Activated CD8-positive, alpha-beta memory T cell treated with anti-CD3 and anti-CD28 coated beads, Interleukin-2, amount 50 U/mL, for 4 hours (primary cell): Measurements from ENCODE around the gene PDLIM3.
"Not testable (repeated sequence)": the region's sequence is repeated elsewhere in the genome, so short reads cannot be mapped to it uniquely, and the experiment has no call there.

Experiments used
- DNase-seq: peaks from one replicate; pipeline ENCODE4 v3.0.0-alpha.2; 2020

The PDLIM3 gene

DNA sequence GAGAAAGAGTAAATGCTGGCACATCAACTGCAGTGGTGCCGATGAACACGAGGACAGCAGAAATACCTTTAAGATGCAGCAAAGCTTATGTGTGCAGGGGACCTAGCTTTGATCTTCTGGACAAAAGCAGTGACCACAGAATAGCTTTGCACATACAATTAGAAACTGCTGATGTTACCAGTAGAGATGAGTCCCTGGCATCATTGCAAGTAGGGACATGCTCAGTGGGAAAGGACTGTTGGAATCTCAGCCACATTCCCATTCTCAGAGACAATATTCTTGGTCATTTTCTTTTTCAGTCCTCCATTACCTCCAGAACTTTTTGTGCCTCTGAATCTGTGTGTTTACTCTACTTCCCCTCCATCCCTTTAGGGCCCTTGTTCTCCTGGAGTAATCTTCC lies 16.9 kb upstream of the PDLIM3 start:
- no peak for DNase-seq

DNA sequence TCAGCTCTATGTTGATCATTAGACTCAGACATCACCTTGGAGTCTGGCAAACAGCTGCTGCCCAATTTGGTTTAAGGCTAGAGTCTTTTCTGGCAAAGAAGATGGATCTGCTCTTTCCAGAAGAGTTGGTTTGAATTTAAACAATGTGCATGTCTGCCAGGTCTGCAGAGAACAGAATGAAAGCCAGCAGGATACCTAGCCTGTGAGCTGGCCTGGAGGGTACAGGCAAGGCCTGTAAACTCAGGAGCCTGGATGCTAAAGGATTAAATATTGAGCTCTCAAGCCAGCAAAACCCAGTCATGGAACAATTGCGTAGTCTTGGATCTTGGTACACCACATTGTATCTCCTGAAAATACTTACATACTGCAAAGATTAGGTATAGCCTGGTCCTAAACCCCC lies 15.6 kb upstream of the PDLIM3 start:
- DNase-seq, result no peak

DNA sequence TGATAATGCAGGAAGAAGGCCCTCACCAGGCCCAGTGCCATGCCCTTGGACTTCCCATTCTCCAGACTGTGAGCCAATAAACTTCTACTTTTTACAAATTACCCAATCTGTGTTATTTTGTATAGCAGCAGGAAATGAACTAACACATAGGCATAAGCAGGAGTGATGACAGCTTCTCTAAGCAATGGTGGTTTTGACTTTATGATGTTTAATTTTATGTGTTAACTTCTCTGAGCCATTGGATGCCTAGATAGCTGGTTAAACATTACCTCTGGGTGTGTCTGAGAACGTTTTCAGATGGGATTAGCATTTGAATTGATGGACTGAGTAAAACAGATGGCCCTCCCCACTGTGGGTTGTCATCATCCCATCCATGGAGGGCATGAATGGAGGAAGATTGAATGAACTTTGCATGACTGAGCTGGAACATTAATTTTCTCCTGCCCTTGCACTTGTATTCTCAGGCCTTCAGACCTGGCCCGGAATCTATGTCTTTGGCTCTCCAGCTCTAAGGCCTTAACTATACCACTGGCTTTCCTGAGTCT lies 13.9 kb upstream of the PDLIM3 start:
- DNase-seq, result no peak

DNA sequence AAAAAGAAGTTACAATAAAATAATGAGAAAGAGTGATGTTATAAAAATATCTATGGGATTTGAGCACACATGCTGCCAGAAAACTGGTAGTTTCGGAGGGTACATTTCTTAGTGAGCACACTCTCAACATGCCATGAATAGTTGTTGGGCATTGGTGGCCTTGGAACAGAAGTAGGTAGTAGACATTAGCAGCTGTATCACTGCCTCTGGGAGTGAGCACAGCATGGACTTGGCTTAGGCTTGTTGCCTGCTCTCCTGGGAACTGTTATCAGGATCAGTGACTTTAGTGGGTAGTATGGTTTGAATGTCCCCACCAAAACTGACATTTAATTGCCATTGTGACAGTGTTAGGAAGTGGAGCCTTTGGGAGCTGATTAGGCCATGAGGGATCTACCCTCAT lies 13.3 kb upstream of the PDLIM3 start:
- no peak for DNase-seq

DNA sequence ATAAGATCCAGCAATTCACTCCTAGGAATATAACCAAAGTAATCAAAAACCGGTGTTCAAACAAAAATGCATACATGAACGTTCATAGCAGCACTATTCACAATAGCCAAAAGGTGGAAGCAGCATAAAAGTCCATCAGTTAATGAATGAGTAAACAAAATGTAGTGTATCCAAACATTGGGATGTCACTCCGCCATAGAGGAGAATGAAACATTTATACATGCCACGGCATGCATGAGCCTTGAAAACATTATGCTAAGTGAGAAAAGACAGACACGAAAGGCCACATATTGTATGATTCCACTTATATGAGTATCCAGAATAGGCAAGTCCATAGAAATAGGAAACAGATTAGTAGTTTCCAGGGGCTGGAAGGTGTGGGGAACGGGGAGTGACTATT lies 11.0 kb upstream of the PDLIM3 start:
- DNase-seq, result no peak

DNA sequence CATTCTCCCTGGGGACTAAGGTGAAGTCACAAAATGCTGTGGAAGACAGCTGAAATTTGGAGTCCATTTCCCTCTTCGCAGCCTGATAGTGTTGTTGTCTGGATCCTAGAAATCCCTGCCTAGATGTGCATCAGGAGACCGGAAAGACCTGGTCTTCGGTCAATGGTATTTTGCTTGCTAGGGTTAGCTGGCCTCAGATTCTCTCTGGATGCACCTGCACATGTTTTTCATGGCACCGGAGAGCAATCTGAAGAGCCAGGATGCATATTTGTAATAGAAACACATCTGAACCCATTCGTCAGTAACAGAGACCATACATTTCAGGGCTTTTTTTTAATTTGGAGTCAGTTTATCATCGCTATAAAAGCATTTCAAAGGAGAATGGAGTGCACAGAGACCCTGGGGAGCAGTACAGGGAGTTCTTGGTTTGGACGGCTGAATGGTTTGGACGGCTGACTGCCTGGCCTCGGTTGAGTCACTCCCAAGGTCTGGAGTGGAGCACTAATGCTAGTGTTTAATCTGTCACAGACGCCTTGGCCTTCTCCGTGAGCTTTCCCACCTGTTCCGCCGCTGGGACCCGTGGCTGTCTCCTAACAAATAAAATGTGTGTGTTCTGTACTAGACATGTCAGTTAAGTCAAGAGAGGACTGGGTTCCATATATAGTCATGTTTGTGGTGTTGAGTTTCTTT lies 7.5 kb upstream of the PDLIM3 start:
- DNase-seq, result no peak

DNA sequence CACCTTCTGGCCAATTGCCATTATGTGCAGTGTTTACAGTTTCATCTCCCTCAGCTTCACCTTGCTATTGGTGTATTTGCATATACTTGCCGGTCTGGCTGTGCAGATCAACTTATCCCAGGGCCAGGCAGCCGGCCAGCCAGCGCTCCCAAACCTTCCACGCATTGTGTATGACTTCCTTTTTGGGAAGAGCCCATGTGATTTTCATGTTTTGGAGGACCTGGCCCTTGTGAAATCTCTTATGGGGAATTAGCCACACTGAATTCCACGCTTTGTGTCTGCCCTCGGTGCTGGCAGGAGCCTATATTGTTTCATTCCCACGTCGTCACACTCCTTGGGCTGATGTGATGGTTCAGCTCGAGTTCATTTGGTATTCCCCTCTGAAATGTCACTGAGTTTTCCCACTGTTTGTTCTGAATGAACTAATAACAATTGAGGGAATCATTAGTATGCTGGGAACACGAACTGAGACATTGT lies 6.0 kb upstream of the PDLIM3 start:
- DNase-seq, result no peak

DNA sequence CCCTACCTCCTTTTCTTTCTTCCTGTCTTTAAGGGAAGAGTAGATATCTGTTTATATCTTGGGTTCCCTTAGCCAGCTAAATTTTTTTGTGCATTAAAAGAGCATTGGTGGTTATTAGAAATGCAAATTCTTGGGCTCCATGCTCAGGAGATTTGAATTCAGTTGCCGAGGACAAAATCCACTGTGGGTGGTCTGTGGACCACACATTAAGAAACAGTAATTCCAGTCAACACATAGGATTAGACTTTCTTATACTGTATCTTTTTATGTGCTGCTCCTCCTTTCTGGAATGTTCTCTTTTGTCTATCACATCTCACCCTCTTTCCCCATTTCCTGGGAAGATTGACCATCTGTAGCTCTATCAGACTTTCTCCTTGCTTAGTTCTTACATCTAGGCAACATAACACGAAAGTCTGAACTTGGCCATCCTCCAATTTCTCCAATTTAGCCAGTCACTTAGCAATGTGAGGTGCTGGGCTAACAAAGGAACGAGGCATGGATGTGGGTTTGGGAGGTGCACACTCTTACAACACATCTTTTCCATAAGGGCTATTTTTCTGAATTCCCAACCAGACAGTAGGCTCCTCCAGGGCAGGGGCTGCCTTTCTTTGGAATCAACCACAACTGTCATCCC lies 5.3 kb upstream of the PDLIM3 start:
- DNase-seq, result no peak

DNA sequence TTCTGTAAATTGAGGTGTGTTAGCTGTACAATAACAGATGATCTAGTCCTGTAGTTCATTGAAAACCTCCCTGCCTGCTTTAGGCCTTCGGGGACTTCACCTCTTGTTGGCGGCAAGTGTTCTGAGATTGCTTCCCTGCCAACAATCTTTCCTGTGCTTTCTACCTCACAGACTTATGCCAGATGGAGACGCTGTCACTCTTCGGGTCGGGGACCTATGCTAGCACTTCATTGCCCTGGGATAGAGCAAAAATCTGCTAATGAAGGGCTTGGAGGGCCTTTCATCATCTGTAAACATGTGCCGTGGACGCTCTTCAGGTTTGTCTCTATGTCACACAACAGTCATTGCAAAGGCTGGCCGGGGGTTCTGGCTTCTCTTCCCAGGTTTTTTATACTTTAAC lies 4.7 kb upstream of the PDLIM3 start:
- no peak for DNase-seq

DNA sequence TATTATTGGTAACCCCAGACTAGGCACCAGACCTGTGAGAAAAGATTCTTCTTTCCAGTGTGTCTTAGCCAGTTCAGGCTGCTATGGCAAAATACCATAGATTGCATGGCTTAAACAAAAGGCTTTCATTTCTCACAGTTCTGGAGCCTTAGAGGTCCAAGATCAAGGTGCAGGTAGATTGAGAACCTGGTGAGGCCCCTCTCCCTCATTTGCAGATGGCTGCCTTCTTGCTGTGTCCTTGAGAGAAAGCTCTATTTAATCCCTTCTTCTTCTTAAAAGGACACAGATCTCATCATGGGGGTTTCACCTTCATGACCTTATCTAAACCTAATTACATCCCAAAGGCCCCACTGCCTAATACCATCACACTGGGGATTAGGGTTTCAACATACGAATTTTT lies 3.5 kb upstream of the PDLIM3 start:
- DNase-seq, result no peak

DNA sequence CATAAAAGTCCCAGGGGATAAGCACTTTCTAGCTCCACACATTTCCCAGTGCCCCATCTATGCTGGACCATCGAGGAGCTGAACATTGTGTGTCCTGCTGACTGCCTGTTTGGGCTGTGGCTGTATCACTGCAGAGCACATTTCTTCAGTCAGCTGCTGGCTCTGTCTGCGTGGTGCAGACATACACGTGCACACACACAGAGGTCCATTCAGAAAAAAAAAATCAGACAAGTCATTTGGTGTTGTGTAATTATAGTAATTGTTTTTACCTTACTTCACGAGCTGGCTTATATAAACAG lies 1.1 kb upstream of the PDLIM3 start:
- DNase-seq, result no peak

DNA sequence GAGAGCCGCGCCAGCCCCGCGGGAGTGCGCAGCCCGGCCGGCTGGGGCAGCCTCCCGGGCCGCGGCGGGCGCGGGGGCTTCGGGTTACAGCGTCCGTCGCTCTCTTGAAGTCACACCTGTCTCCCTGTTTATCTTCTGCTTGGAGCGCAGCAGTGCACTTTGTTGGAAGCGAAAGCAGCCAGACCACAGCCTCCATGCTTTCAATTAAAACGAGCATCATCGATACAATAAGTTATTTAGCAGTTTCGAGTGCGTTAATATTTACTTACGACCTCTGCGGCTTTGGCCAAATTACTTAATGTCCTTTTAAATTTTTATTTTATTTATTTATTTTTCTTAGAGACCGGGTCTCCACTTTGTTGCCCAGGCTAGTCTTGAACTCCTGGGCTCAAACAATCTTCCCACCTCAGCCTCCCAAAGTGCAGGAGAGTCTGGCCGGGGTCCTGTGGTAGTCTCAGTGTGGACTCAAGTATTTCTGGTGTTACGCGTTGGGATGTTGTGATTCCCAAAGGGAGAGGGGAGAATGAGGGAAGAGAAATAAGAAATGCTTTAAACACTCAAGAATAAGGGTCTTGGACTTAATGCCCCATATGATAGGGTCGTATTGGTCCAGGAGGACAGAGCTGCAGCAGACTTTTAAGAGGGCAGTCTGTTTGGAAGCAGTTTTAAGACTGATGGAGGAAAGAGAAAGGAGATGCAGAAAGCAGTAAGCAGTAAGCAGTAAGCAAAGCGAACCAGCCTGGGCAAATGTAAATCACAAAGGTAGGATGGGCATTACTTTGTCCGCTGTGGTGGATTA lies 504 bp upstream of the PDLIM3 start:
- no peak for DNase-seq

DNA sequence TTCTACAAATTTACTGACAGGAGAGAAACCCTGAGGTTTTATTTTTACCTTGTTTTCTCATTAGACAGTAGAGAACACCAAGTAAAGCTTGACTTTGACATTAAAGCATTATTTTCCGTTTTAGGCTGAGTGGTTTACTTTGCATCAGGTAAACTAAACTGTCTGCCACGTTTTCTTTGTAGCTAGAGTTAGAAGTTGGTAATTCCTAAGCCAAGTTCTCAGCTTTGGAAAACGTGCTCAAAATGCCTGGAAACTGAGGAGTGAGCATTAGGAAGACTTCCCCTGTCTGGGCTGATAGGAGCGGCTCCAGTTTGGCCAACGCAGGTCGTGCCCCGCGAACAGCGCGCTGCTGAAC lies 819 bp downstream of the PDLIM3 start:
- DNase-seq, result no peak

DNA sequence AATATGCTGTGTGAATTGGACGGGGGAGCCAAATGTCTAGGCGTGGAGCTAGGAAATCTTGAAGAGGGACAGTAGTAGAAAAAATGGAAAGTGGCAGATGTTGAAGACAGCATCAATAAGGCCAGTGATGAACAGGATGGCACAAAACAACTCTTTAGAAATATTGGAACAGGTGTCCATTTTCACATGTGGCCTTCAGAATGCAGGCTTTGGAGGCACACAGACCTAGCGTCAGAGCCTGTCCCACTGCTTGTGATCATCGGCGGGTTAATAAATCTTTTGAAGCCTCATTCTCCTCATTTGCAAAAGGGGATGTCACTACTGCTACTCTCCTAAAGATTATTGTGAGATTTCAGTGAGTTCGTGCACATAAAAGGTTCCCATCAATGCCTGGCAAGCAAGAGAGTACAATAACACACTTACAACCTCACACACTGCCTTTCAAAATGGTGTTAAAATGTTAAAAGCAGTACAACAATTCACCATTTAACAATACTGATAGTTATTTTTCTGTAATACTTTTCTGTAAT lies 2.4 kb downstream of the PDLIM3 start:
- no peak for DNase-seq

DNA sequence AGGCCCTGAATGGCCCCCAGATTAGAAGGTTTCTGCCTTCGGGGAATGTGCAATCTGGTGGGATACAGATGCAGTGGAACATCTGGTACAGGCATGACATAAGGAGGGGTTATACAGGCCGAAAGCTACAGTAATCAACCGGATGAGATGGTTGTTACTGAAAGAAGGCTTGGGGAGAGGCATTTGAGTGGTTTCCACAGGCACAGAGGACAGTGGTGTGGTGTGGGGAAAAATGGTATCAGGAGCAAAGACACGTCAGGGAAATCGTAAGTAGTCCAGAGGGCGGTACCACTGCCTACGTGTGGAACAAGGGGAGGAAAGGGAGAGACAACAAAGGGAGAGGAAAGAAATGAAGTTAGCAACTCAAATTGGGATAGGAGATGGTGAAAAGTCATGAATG lies 3.0 kb downstream of the PDLIM3 start:
- no peak for DNase-seq

DNA sequence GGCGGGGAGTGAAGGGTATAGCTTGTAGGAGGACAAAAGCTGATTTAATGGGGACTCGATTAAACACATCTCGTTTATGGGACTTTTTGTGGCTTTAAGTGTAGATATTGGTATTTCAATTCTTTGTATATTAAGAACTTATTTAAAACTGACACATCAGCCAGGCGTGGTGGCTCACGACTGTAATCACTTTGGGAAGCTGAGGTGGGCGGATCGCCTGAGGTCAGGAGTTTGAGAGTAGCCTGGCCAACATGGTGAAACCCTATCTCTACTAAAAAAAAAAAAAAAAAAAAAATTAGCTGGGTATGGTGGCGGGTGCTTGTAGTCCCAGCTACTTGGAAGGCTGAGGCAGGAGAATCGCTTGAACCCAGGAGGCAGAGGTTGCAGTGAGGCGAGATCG lies 3.7 kb downstream of the PDLIM3 start:
- not testable (repeated sequence) for DNase-seq

DNA sequence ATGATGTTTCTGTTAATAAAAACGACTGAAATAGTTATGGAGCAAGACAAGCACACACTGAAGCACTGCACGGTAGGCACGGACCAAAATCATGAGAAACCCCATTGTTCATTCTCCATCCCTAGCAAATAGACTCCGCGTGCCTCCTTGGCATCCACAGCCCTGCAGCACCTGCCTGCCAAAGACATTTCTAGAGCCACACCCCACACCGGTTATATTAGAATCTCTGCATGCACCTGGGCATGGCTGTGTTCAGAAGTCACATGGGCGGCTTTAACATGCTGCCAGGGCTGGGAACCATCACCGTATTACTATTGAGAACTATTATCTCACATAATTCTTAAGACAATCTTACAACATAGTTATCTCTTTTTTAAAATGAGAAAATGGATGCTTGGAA lies 5.9 kb downstream of the PDLIM3 start:
- DNase-seq, result no peak

DNA sequence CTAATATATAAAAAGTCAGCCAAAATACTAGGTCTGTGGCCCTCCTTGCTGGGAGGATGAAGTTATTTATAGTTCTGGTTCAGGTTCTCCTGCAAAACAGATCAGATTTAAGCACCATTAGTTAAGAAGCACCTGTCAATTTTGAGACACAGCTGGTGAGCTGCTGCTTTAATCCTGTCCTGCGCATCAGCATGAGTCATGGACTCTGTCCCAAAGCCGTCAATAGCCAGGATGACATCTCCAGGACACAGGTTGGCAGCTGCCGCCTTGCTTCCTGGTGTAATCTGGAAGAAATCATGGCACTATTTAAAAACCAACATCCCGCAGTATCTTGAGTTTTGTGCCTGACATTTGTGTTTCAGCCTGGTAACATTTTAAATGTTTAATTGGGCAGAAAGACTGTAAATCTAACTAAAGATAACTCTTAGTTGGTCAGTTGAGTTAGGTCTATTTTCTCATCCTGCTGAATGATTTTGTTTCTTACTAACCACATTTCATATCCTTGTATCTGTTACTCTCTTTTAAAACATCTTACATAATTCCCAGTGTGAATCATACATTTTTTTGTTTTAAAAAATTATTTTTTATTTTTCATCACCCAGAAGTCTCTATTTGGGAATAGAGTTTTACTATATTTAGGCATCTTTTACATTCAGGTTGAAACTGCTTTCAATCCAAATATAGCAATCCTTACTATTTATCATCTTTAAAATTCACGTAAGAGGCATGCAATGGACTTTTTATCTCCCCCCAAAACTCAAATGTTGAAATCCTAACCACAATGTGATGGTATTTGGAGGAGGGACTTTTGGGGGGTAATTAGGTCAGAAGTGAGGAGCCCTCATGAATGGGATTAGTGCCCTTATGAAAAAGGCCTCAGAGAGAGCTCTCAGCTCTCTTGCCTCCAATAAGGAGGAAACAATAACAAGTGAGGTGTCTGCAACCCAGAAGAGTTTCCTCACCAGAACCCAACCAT lies 10.1 kb downstream of the PDLIM3 start:
- DNase-seq, result no peak

DNA sequence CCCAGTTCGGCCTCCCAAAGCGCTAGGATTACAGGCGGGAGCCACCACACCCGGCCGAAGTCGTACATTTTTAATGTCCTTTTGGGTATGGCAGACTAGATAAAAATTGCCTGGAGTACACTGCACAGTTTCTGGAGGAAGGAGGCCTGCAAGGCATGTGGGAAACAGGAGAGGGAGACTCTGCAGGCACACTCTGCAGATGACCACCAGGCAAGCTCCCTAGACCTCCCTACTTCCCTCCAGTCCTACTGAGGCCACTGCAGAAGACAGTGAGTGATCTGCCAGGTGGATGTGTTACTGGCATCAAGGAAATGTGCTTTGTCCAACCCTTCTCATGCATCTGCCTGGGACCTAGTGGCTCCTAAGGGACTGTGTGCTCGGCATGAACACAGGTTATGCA lies 11.4 kb downstream of the PDLIM3 start:
- no peak for DNase-seq

DNA sequence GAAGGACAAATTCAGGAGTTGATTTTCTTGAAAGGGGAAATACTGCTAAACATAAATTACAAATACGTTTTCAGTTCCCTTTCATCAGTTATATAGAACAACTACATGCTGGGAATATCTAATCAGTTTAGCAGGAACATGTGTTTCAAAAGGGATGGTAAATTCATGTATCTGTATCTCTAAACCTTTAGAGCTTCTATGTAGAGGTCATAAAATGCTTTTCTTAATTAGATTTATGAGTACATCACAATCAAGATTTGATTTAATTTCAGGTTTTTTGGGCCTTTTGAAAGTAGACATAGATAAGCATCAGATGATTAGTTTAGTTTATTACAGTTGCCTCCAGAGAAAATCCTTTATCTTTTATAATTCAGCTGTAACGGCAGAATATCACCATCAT lies 12.9 kb downstream of the PDLIM3 start:
- no peak for DNase-seq

DNA sequence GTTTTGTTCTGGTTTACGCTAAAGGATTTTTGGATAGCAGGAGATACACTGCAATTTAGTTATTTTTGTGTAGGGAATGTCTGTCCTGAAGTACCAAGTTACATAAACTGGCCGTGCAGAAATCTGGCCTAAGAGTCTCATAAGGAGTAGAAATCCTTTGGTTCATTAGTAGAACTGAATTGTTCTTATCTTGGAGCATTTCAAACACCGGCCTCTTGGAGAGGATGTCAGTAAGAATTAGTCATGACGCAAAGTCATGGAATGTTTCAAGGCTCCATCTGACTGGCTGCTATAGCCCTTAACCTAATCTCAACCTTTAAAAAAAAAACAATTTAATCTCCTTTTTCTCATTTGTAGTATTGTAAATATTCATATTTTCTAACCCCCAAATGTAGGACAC lies 15.2 kb downstream of the PDLIM3 start:
- DNase-seq, result no peak

DNA sequence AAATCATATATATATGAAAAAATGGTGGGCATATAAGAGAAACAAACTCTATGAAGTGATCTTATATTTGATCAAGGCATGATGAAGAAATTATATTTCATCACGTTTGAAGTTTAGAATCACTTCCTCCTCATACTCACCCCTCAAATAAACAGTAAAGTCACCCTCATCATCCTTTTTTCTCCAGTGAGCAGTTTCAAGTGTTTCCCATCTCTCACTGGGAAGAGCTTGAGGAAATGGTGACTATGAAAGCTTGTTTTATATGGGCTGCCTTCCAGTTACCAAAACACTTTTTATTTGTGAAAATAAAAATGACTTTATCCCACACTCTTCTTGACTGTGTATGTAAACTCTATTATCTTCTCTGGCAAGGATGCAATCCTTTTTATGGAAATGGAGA lies 16.8 kb downstream of the PDLIM3 start:
- no peak for DNase-seq

DNA sequence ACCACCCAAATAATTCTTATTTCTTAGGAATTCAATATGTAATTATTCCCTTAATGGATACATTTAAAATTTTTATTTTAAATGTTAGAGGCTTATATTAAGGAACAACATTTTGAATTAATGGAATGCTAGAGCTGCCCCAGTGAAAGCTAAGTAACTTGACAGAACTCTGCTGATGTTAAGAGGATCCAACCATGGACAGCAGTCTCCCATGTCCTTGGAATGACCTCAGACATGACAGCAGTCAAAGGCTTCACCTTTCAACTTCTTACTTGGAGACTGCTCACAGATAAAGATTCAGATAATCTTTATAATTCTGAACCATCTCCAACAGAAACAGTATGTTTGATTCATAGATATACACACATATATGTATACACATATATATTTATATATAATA lies 17.2 kb downstream of the PDLIM3 start:
- no peak for DNase-seq
